Amygdala (tissue), 56 donors: ENCODE results near the gene NR2E1.

Source experiments
- DNase-seq, 56 donors: peaks; one replicate each; lab custom pipeline; 2025; lab: John Stamatoyannopoulos, UW

The NR2E1 gene

GRCh38 chr6:108152446-108152845 lies 13.4 kb upstream of the NR2E1 start:
- DNase-seq: no peak

GRCh38 chr6:108156180-108156937 lies 9.5 kb upstream of the NR2E1 start:
- DNase-seq: no peak

GRCh38 chr6:108156938-108157233 lies 8.9 kb upstream of the NR2E1 start:
- no peak for DNase-seq

- DNase-seq: peak in 13 of 56 donors; percentile 19 to 49 (median 35)
Measured at GRCh38 chr6:108157234-108157980, 8.4 kb upstream of the NR2E1 start.

GRCh38 chr6:108157981-108158525 lies 7.8 kb upstream of the NR2E1 start:
- DNase-seq: no peak

GRCh38 chr6:108159981-108160380 lies 5.8 kb upstream of the NR2E1 start:
- DNase-seq: no peak

- no peak for DNase-seq
Measured at GRCh38 chr6:108161724-108162282, 4.0 kb upstream of the NR2E1 start.

GRCh38 chr6:108163267-108163643 lies 2.6 kb upstream of the NR2E1 start:
- no peak for DNase-seq

- DNase-seq: no peak
Measured at GRCh38 chr6:108163644-108164542, 1.9 kb upstream of the NR2E1 start.

- DNase-seq: no peak
Measured at GRCh38 chr6:108164543-108164814, 1.3 kb upstream of the NR2E1 start.

- DNase-seq: peak in 2 of 56 donors; percentile 15 to 36
Measured at GRCh38 chr6:108164815-108165706, 761 bp upstream of the NR2E1 start.

GRCh38 chr6:108166664-108167448 lies 1.0 kb downstream of the NR2E1 start:
- no peak for DNase-seq

GRCh38 chr6:108167449-108168089 lies 1.7 kb downstream of the NR2E1 start:
- DNase-seq: peak in 1 of 56 donors; percentile 11

- no peak for DNase-seq
Measured at GRCh38 chr6:108168090-108168463, 2.3 kb downstream of the NR2E1 start.

GRCh38 chr6:108168501-108169463 lies 3.0 kb downstream of the NR2E1 start:
- peak in 14 of 56 donors; percentile 2 to 50 (median 33) for DNase-seq

- peak in 1 of 56 donors; percentile 18 for DNase-seq
Measured at GRCh38 chr6:108169464-108170331, 3.9 kb downstream of the NR2E1 start.
